ENCODE data around the gene TUBA4A.

DNA sequence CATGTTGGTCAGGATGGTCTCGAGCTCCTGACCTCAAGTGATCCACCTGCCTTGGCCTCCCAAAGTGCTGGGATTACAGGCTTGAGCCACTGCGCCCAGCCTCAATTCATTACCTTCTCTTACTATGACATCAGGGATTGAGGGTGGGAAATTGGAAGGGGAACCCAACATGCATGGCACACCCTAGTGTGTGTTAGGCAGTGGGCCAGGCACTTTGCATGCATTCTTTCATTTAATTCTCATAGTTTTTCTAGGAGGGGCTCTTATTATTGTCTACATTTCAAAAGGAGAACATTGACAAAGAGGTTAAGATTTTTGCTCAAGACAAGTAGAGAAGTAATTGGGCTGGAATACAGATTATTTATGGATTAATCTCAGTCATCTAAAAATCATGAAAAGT, 14.6 kb upstream of the TUBA4A start:
- TF ChIP-seq, protein P1, sequence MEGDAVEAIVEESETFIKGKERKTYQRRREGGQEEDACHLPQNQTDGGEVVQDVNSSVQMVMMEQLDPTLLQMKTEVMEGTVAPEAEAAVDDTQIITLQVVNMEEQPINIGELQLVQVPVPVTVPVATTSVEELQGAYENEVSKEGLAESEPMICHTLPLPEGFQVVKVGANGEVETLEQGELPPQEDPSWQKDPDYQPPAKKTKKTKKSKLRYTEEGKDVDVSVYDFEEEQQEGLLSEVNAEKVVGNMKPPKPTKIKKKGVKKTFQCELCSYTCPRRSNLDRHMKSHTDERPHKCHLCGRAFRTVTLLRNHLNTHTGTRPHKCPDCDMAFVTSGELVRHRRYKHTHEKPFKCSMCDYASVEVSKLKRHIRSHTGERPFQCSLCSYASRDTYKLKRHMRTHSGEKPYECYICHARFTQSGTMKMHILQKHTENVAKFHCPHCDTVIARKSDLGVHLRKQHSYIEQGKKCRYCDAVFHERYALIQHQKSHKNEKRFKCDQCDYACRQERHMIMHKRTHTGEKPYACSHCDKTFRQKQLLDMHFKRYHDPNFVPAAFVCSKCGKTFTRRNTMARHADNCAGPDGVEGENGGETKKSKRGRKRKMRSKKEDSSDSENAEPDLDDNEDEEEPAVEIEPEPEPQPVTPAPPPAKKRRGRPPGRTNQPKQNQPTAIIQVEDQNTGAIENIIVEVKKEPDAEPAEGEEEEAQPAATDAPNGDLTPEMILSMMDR (IDR thresholded peaks at IDR 0.05; ENCODE audit: control extremely low read depth in 1 of 3, insufficient read depth in 1 of 3, low read depth in 1 of 3, low read length in 3 of 3) = no peak
- TF ChIP-seq POLR2AphosphoS5 (IDR thresholded peaks at IDR 0.05; ENCODE audit: low read depth, low read length) = no peak
- no peak for TF ChIP-seq SUZ12 (IDR thresholded peaks at IDR 0.05; ENCODE audit: low read length)
- TF ChIP-seq ZNF274 (IDR thresholded peaks at IDR 0.05; ENCODE audit: borderline replicate concordance, extremely low read depth, low read length) = no peak
- no peak for TF ChIP-seq EZH2 (IDR thresholded peaks at IDR 0.05; ENCODE audit: low read depth, low read length, severe bottlenecking)
- TF ChIP-seq RFX5 (IDR thresholded peaks at IDR 0.05; ENCODE audit: borderline replicate concordance, low read depth, low read length) = no peak

All from H1 (cell line).